ENCODE data around the gene KLHL41. TPM values are rescaled to one million over a fixed set of nuclear protein-coding genes. Genes with fewer than 3 reads are reported as not detected.
"Not testable (repeated sequence)": the region's sequence is repeated elsewhere in the genome, so short reads cannot be mapped to it uniquely, and the experiment has no call there.

KLHL41 gene
- total RNA-seq, 2 experiments from 2014 or later, result not detected

GRCh38 chr2:169526451-169526850, 16.9 kb downstream of the KLHL41 start:
- no peak overlapping the region for H3K4me3 Mint-ChIP-seq
- Histone ChIP-seq H3K27ac (ENCODE audit: low read depth in 1 of 2, low read length in 2 of 2) (no peak overlapping the region), H3K4me3 (ENCODE audit: low read length) (no peak overlapping the region), H3K36me3 (ENCODE audit: insufficient read depth, low read length) (peaks cover 7% of the 10 kb centered on the region), H3K27me3 (ENCODE audit: control insufficient read depth in 1 of 2, insufficient read depth in 2 of 2, low read length in 2 of 2) (no peaks in the 10 kb centered on the region), H3K9me3 (ENCODE audit: control insufficient read depth in 1 of 2, insufficient read depth in 1 of 2, low read length in 2 of 2) (no peaks in the 10 kb centered on the region), H3K4me1 (ENCODE audit: insufficient read depth, low read length) (no peaks in the 10 kb centered on the region)
- H3K36me3 Mint-ChIP-seq (ENCODE audit: low read depth), result peaks cover 7% of the 10 kb centered on the region
- no peak for TF ChIP-seq CTCF (IDR thresholded peaks at IDR 0.05)
- intact Hi-C loops (cut with DNase I, micrococcal nuclease), result loop anchor here (5.0 to 10.0 kb wide), 2 partner anchors 56 to 148 kb away; partner anchors contain the start of gene PPIG (in 1 of the 2)
- ATAC-seq (ENCODE audit: poor library complexity), result no peak
- no peaks in the 10 kb centered on the region for H3K27me3 Mint-ChIP-seq
- ChIA-PET CTCF (no interaction called here), POLR2A (no interaction called here)
- no peak overlapping the region for H3K27ac Mint-ChIP-seq
- DNase-seq, result no peak
- no peaks in the 10 kb centered on the region for H3K9me3 Mint-ChIP-seq
- H3K4me1 Mint-ChIP-seq (ENCODE audit: low read depth), result no peaks in the 10 kb centered on the region

DNA sequence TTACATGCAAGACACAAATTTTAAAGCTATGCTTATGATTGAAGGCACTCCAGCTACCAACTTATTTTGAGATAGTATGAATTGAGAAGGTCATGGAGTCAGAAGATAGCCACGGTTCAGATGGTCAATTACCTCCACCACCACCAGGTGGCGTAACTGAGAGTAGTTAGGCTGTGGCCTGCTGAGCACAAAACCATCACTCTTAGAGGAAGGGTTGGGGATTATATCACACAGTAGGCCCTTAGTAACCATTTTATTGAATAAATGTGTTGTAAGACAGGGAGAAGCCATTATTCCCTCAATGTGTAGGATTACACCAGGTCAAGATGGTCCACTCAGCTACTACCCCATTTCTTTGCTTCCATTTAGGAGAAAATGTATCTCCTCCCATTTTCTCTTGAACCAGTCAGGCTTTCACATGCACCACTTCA, 18.8 kb downstream of the KLHL41 start:
- no peaks in the 10 kb centered on the region for H3K4me1 Mint-ChIP-seq (ENCODE audit: low read depth)
- H3K4me3 ChIP-seq (ENCODE audit: low read length), result no peak overlapping the region
- H3K36me3 Mint-ChIP-seq (ENCODE audit: low read depth), result peaks cover 10% of the 10 kb centered on the region
- intact Hi-C loops (cut with DNase I, micrococcal nuclease), result loop anchor here (2.0 to 10.0 kb wide), 3 partner anchors 54 to 401 kb away; partner anchors contain the start of gene PPIG (in 1 of the 2)
- peak; percentile 93 for ATAC-seq (ENCODE audit: poor library complexity)
- no peaks in the 10 kb centered on the region for H3K27me3 ChIP-seq (ENCODE audit: control insufficient read depth in 1 of 2, insufficient read depth in 2 of 2, low read length in 2 of 2)
- no peaks in the 10 kb centered on the region for H3K9me3 ChIP-seq (ENCODE audit: control insufficient read depth in 1 of 2, insufficient read depth in 1 of 2, low read length in 2 of 2)
- H3K9me3 Mint-ChIP-seq, result no peaks in the 10 kb centered on the region
- H3K27me3 Mint-ChIP-seq, result no peaks in the 10 kb centered on the region
- H3K4me3 Mint-ChIP-seq, result no peak overlapping the region
- ChIA-PET POLR2A (interaction anchor here (1.1 kb wide), 1 partner anchor 49 kb away, joined by 3 read pairs; the partner anchor contains the start of gene BBS5), CTCF (interaction anchor here (0.5 to 1.1 kb wide), 4 partner anchors 10 to 1316 kb away, joined by 3 to 4 read pairs (median 4); no protein-coding TSS in a partner anchor)
- peaks cover 7% of the 10 kb centered on the region for H3K36me3 ChIP-seq (ENCODE audit: insufficient read depth, low read length)
- peak; percentile 55 to 84 (median 65) for DNase-seq
- H3K27ac ChIP-seq (ENCODE audit: low read depth in 1 of 2, low read length in 2 of 2), result no peak overlapping the region
- no peaks in the 10 kb centered on the region for H3K4me1 ChIP-seq (ENCODE audit: insufficient read depth, low read length)
- no peak overlapping the region for H3K27ac Mint-ChIP-seq
- peak; percentile 96 for TF ChIP-seq CTCF (IDR thresholded peaks at IDR 0.05)

- H3K36me3 Mint-ChIP-seq (ENCODE audit: low read depth), result peaks cover 38% of the 10 kb centered on the region
- H3K9me3 ChIP-seq (ENCODE audit: control insufficient read depth in 1 of 2, insufficient read depth in 1 of 2, low read length in 2 of 2), result not testable (repeated sequence)
These were observed 30.0 kb downstream of the KLHL41 start for GRCh38 chr2:169539460-169539859.

DNA sequence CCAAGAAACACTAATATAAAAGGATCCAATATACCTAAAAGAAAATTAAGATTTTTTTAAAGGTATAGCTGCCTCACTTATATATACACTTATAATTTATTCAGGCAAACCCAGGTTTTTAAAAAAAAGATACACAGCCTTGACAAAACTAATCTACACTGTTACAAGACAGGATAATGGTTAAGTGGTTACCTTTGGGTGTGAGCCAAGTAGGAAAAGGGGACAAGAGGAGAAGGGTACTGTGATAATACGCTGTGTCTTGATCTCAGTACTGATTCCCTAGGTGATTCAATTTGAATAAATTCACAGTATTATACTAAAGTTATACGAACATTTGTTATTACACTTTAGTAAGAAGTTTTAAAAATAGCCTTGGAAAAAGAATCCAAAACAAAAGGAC, 30.6 kb downstream of the KLHL41 start:
- ChIA-PET CTCF (no interaction called here), POLR2A (no interaction called here)
- Mint-ChIP-seq H3K27me3 (no peaks in the 10 kb centered on the region), H3K9me3 (no peaks in the 10 kb centered on the region), H3K36me3 (ENCODE audit: low read depth) (peaks cover 42% of the 10 kb centered on the region), H3K4me3 (no peak overlapping the region), H3K27ac (no peak overlapping the region), H3K4me1 (ENCODE audit: low read depth) (no peaks in the 10 kb centered on the region)
- DNase-seq (no peak), ATAC-seq (ENCODE audit: poor library complexity) (no peak)
- H3K4me1 ChIP-seq (ENCODE audit: insufficient read depth, low read length), result no peaks in the 10 kb centered on the region
- H3K9me3 ChIP-seq (ENCODE audit: control insufficient read depth in 1 of 2, insufficient read depth in 1 of 2, low read length in 2 of 2), result no peaks in the 10 kb centered on the region
- no peak for TF ChIP-seq CTCF (IDR thresholded peaks at IDR 0.05)
- intact Hi-C loops (cut with DNase I, micrococcal nuclease), result no loop called here
- H3K27ac ChIP-seq (ENCODE audit: low read depth in 1 of 2, low read length in 2 of 2), result no peak overlapping the region
- H3K36me3 ChIP-seq (ENCODE audit: insufficient read depth, low read length), result peaks cover 22% of the 10 kb centered on the region
- H3K27me3 ChIP-seq (ENCODE audit: control insufficient read depth in 1 of 2, insufficient read depth in 2 of 2, low read length in 2 of 2), result no peaks in the 10 kb centered on the region
- H3K4me3 ChIP-seq (ENCODE audit: low read length), result no peak overlapping the region

More at GRCh38 chr2:169539460-169539859, 30.0 kb downstream of the KLHL41 start:
- H3K4me3 ChIP-seq (ENCODE audit: low read length); H3K4me1 Mint-ChIP-seq (ENCODE audit: low read depth); H3K4me1 ChIP-seq (ENCODE audit: insufficient read depth, low read length); H3K9me3 Mint-ChIP-seq; H3K27me3 ChIP-seq (ENCODE audit: control insufficient read depth in 1 of 2, insufficient read depth in 2 of 2, low read length in 2 of 2); ATAC-seq (ENCODE audit: poor library complexity); intact Hi-C loops (cut with DNase I, micrococcal nuclease); H3K27ac Mint-ChIP-seq; POLR2A ChIA-PET; H3K4me3 Mint-ChIP-seq; CTCF ChIA-PET; DNase-seq; H3K27me3 Mint-ChIP-seq; H3K27ac ChIP-seq (ENCODE audit: low read depth in 1 of 2, low read length in 2 of 2): not testable (repeated sequence)
- peaks cover 22% of the 10 kb centered on the region for H3K36me3 ChIP-seq (ENCODE audit: insufficient read depth, low read length)
